ENCODE data around the gene DIAPH3. TPM values are rescaled to one million over a fixed set of nuclear protein-coding genes. Genes with fewer than 3 reads are reported as not detected.

Gene DIAPH3
- total RNA-seq, 2 donors from 2014 or later = 23.6 to 25.7 TPM

GRCh38 chr13:59679254-59679653 is 484.5 kb downstream of the DIAPH3 start:
- TF ChIP-seq, protein P1, sequence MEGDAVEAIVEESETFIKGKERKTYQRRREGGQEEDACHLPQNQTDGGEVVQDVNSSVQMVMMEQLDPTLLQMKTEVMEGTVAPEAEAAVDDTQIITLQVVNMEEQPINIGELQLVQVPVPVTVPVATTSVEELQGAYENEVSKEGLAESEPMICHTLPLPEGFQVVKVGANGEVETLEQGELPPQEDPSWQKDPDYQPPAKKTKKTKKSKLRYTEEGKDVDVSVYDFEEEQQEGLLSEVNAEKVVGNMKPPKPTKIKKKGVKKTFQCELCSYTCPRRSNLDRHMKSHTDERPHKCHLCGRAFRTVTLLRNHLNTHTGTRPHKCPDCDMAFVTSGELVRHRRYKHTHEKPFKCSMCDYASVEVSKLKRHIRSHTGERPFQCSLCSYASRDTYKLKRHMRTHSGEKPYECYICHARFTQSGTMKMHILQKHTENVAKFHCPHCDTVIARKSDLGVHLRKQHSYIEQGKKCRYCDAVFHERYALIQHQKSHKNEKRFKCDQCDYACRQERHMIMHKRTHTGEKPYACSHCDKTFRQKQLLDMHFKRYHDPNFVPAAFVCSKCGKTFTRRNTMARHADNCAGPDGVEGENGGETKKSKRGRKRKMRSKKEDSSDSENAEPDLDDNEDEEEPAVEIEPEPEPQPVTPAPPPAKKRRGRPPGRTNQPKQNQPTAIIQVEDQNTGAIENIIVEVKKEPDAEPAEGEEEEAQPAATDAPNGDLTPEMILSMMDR (conservative IDR thresholded peaks at IDR 0.05) = no peak
- no peak overlapping the region for H3K4me3 Mint-ChIP-seq
- H3K36me3 Mint-ChIP-seq (ENCODE audit: low read depth) = no peaks in the 10 kb centered on the region
- Histone ChIP-seq H3K9ac (ENCODE audit: extremely low read depth, low read length, poor library complexity, severe bottlenecking) (no peak overlapping the region), H3K4me1 (ENCODE audit: control insufficient read depth, insufficient read depth, low read length) (peaks cover 3% of the 10 kb centered on the region), H3K36me3 (ENCODE audit: control insufficient read depth, insufficient read depth, low read length) (peaks cover 12% of the 10 kb centered on the region), H3K9me3 (ENCODE audit: control insufficient read depth, low read length) (peaks cover 5% of the 10 kb centered on the region), H3K4me3 (ENCODE audit: low read length) (no peak overlapping the region), H3K27me3 (ENCODE audit: control insufficient read depth, insufficient read depth, low read length, poor library complexity, severe bottlenecking) (no peaks in the 10 kb centered on the region), H3K27ac (ENCODE audit: low read depth, low read length) (peak overlapping the region; percentile 25)
- no peak for DNase-seq
- H3K4me1 Mint-ChIP-seq = peaks cover 20% of the 10 kb centered on the region
- no peaks in the 10 kb centered on the region for H3K27me3 Mint-ChIP-seq (ENCODE audit: insufficient read depth)
- H3K9me3 Mint-ChIP-seq = no peaks in the 10 kb centered on the region
- H3K27ac Mint-ChIP-seq = no peak overlapping the region
- 81% methylated on average over 1 of the region's 1 CpG; no CpG with 5 or more reads in 1 of the 2 experiments for WGBS, 2 experiments (ENCODE audit: insufficient coverage in 1 of 2, insufficient read length in 1 of 2)

DNA sequence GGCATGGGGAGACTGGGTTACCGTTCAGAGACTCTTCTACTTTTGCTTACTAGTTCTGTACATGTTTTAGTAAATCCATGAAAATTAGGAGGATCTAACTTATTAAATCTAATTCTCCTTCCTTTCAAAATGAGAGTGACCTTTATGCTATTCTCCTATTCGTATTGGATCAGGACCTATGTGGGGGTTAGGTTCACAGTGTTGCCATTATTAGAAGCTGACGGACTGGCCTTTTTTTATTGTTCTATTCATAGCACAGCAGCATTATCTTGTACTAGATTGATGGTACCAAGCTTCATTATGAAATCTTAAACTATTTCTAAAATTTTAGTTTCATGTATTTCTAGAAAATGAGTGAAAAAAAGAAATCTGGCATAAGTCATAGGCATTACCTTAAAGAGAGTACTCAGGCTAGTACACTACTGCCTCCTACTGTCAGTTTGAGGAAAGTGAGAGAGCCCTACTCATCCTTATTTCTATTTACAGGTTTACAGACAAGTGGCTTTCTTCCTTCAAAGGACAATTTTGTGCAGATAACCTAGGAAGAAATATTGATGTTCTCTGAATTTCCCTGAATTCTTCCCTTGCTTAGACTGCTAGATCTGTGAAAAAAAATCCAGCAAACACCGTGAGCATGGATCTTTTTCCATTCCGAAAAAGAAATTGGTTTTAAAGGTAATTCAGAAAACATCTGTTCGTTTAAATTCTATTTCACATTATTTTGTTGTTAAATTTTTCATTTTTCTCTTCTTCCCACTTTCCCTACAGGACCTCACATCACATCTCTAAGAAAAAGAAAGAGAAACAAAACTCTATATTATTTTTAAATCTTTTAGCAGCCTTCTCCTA is 485.5 kb downstream of the DIAPH3 start:
- peaks cover 4% of the 10 kb centered on the region for H3K9me3 ChIP-seq (ENCODE audit: control insufficient read depth, low read length)
- Mint-ChIP-seq H3K27ac (no peak overlapping the region), H3K4me3 (no peak overlapping the region), H3K4me1 (peaks cover 17% of the 10 kb centered on the region), H3K27me3 (ENCODE audit: insufficient read depth) (no peaks in the 10 kb centered on the region), H3K36me3 (ENCODE audit: low read depth) (no peaks in the 10 kb centered on the region), H3K9me3 (no peaks in the 10 kb centered on the region)
- H3K4me3 ChIP-seq (ENCODE audit: low read length) = no peak overlapping the region
- H3K27me3 ChIP-seq (ENCODE audit: control insufficient read depth, insufficient read depth, low read length, poor library complexity, severe bottlenecking) = no peaks in the 10 kb centered on the region
- no peak for DNase-seq
- TF ChIP-seq, protein P1 (conservative IDR thresholded peaks at IDR 0.05) = peak; percentile 99
- H3K36me3 ChIP-seq (ENCODE audit: control insufficient read depth, insufficient read depth, low read length) = peaks cover 10% of the 10 kb centered on the region
- H3K27ac ChIP-seq (ENCODE audit: low read depth, low read length) = no peak overlapping the region
- peaks cover 3% of the 10 kb centered on the region for H3K4me1 ChIP-seq (ENCODE audit: control insufficient read depth, insufficient read depth, low read length)
- WGBS, 2 experiments (ENCODE audit: insufficient coverage in 1 of 2, insufficient read length in 1 of 2) = 56 to 90% methylated on average over 1 to 6 of the region's 6 CpGs
- no peak overlapping the region for H3K9ac ChIP-seq (ENCODE audit: extremely low read depth, low read length, poor library complexity, severe bottlenecking)

DNA sequence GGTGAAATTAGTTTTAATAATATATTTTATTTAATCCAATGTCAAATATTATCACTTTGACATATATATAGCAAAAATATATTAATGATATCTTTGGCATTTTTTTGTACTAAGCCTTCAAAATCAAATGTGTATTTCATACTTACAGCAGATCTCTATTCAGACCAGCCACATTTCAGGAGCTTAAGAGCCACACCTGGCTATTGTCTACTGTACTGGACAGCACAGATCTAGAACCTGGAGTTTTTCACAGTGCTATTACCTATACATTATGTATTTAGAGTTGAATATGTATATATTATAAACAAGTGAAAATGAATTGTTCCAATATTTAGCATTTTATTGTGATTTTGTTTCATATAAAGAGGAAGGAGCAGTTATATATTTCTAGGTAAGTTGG is 486.3 kb downstream of the DIAPH3 start:
- no peak overlapping the region for H3K27ac ChIP-seq (ENCODE audit: low read depth, low read length)
- no peak overlapping the region for H3K9ac ChIP-seq (ENCODE audit: extremely low read depth, low read length, poor library complexity, severe bottlenecking)
- Mint-ChIP-seq H3K36me3 (ENCODE audit: low read depth) (no peaks in the 10 kb centered on the region), H3K4me1 (peaks cover 19% of the 10 kb centered on the region), H3K27ac (no peak overlapping the region), H3K27me3 (ENCODE audit: insufficient read depth) (no peaks in the 10 kb centered on the region), H3K4me3 (no peak overlapping the region), H3K9me3 (no peaks in the 10 kb centered on the region)
- no peak overlapping the region for H3K4me3 ChIP-seq (ENCODE audit: low read length)
- no peak for DNase-seq
- peaks cover 3% of the 10 kb centered on the region for H3K4me1 ChIP-seq (ENCODE audit: control insufficient read depth, insufficient read depth, low read length)
- TF ChIP-seq, protein P1 (conservative IDR thresholded peaks at IDR 0.05) = no peak
- no peaks in the 10 kb centered on the region for H3K9me3 ChIP-seq (ENCODE audit: control insufficient read depth, low read length)
- H3K36me3 ChIP-seq (ENCODE audit: control insufficient read depth, insufficient read depth, low read length) = peaks cover 6% of the 10 kb centered on the region
- no peaks in the 10 kb centered on the region for H3K27me3 ChIP-seq (ENCODE audit: control insufficient read depth, insufficient read depth, low read length, poor library complexity, severe bottlenecking)

All from endodermal cell (in vitro differentiated cells).